Right renal pelvis (tissue), 4 donors: ENCODE measurements around the gene GAPVD1. TPM values are rescaled to one million over a fixed set of nuclear protein-coding genes. Genes with fewer than 3 reads are reported as not detected.

Experiments
- polyA plus RNA-seq, 4 donors: library from polyadenylated mRNA; unstranded; fragments of 120-200 nt; gene quantifications; one replicate each; pipeline ENCODE4 v1.2.1, GENCODE V29; 2013; ENCODE audit not compliant: insufficient read length in 4 of 4

Gene GAPVD1
- polyA plus RNA-seq, 4 donors = 27.3 to 31.7 (median 29.5) TPM

Other genes starting within 250 kb of the GAPVD1 start
- gene SCAI, start 118.3 kb upstream of the GAPVD1 start, polyA plus RNA-seq = 10 to 100 TPM in 3 of 4 donors, 1 to 10 TPM in 1; 8.9 to 12.4 (median 11.0) TPM
- 10 to 100 TPM; 52.4 to 65.2 (median 62.5) TPM for gene PPP6C, start 72.0 kb upstream of the GAPVD1 start, polyA plus RNA-seq
- 10 to 100 TPM; 20.9 to 23.2 (median 21.9) TPM for gene RABEPK, start 61.3 kb upstream of the GAPVD1 start, polyA plus RNA-seq
- gene HSPA5, start 20.5 kb upstream of the GAPVD1 start, polyA plus RNA-seq = 100 to 1,000 TPM; 404 to 466 (median 435) TPM